ENCODE data around the gene RFPL1.

- TF ChIP-seq SIN3A (IDR thresholded peaks at IDR 0.05; ENCODE audit: borderline replicate concordance, insufficient read depth, low read length) (no peak), POLR2AphosphoS5 (IDR thresholded peaks at IDR 0.05; ENCODE audit: low read depth, low read length) (no peak), TAF1 (IDR thresholded peaks at IDR 0.05; ENCODE audit: borderline replicate concordance, insufficient read depth, low read length) (no peak), REST (IDR thresholded peaks at IDR 0.05; ENCODE audit: insufficient read depth in 1 of 2, low read depth in 2 of 2, low read length in 2 of 2) (no peak), FOXP2 (optimal IDR thresholded peaks at IDR 0.05; ENCODE audit: borderline replicate concordance, extremely low read depth, extremely low read length, insufficient read depth) (no peak)
Measured at GRCh38 chr22:29482726-29483125, 44.3 kb downstream of the RFPL1 start.

Data from PFSK-1 (cell line).